HG03280 (cell line): ENCODE data around the gene ZFPL1.
"Not testable (repeated sequence)": the region's sequence is repeated elsewhere in the genome, so short reads cannot be mapped to it uniquely, and the experiment has no call there.

Experiments
- ATAC-seq: cut with Tn5 transposase; IDR thresholded peaks from one replicate; pipeline ENCODE4 v1.9.1; 2021; ENCODE audit warnings: mild to moderate bottlenecking, moderate library complexity; ENCODE audit not compliant: unreplicated experiment

Gene ZFPL1

GRCh38 chr11:65112546-65113360 is 28.7 kb downstream of the ZFPL1 start:
- ATAC-seq = no peak

GRCh38 chr11:65113361-65113756 is 29.3 kb downstream of the ZFPL1 start:
- ATAC-seq = no peak

- no peak for ATAC-seq
Measured at GRCh38 chr11:65113839-65114238, 29.8 kb downstream of the ZFPL1 start.

DNA sequence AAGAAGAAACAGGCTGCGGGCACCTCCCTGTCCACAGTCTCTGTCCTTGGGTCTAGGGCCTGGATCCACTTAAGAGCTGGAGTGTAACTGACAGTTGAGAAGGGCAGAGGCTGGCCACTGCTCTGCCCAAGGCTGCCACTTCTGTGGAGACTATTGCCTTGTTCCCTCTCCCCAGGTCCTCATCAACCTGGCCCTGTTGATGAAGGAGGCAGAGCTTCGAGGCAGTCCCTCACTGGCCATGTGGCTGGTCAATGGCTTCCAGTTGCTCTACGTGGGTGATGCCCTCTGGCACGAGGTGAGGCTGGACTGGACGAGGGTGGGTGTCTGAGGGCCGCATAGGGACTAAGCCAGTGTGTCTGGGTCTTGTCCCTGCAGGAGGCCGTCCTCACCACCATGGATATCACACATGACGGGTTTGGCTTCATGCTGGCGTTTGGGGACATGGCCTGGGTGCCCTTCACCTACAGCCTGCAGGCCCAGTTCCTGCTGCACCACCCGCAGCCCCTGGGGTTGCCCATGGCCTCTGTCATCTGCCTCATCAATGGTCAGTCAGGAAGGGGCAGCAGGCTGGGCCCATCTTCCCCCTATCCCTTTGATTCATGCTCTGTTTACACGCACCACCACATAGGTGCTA is 30.6 kb downstream of the ZFPL1 start:
- ATAC-seq = no peak

- ATAC-seq = no peak
Measured at GRCh38 chr11:65115361-65116082, 31.5 kb downstream of the ZFPL1 start.

- ATAC-seq = no peak
Measured at GRCh38 chr11:65116370-65117205, 32.6 kb downstream of the ZFPL1 start.

- ATAC-seq = peak; percentile 64
Measured at GRCh38 chr11:65117206-65118096, 33.4 kb downstream of the ZFPL1 start, which contains the start of gene ZNHIT2. Gene ZNHIT2 (minus strand): TSS chr11:65117701. CDS start chr11:65117653, 48 bp downstream.

- no peak for ATAC-seq
Measured at GRCh38 chr11:65118097-65118837, 34.2 kb downstream of the ZFPL1 start.

GRCh38 chr11:65118891-65119669 is 35.1 kb downstream of the ZFPL1 start:
- ATAC-seq = not testable (repeated sequence)

- ATAC-seq = no peak
Measured at GRCh38 chr11:65119670-65119995, 35.6 kb downstream of the ZFPL1 start.

GRCh38 chr11:65120831-65121230 is 36.8 kb downstream of the ZFPL1 start:
- no peak for ATAC-seq

GRCh38 chr11:65121447-65121864 is 37.4 kb downstream of the ZFPL1 start:
- no peak for ATAC-seq

DNA sequence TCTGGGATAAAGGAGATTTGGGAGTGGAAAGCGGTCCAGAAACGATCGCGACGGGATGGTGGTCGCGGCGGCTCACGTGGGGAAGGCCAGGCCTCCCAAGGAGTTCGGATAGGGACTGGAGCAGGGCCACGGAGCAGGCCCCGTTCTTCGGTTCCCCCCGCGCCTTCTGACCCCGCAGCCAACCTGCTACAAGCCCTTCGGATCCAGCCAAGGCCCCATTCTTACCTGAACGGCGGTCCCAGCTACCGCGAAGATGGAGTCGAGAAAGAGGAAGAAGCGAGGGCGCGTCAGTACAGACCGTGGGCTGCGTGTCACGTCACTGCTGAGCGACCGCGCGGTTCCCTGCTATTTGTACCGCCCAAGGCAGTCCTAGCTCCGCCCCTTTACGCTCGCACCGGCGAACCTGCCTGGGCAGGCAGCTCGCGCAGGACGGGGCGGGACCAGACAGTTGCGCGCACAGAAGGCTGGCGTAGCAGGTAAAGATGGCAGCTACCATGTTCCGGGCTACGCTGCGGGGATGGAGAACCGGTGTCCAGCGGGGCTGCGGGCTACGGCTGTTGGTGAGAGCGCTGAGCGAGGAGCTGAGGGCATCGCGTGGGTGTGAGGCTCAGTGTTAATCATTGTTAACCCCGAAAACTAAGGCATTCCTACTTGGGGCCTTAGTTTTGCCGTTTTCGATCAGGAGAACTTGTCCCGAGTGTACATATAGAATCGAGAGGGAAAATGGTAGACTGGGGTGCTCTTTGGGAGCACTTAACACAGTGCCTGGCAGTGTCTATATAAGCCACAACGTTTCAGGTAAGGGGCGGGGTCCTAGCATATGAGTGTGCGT is 38.1 kb downstream of the ZFPL1 start, which contains the start of the genes FAU and MRPL49:
TSS of gene FAU (minus strand) at position 270 of the 832 bp plus-strand sequence. CDS start 321 bp downstream, outside the sequence.
TSS of gene MRPL49 (plus strand) at position 457 of the 832 bp plus-strand sequence. CDS start at position 483, 26 bp downstream.
- ATAC-seq = peak; percentile 68

DNA sequence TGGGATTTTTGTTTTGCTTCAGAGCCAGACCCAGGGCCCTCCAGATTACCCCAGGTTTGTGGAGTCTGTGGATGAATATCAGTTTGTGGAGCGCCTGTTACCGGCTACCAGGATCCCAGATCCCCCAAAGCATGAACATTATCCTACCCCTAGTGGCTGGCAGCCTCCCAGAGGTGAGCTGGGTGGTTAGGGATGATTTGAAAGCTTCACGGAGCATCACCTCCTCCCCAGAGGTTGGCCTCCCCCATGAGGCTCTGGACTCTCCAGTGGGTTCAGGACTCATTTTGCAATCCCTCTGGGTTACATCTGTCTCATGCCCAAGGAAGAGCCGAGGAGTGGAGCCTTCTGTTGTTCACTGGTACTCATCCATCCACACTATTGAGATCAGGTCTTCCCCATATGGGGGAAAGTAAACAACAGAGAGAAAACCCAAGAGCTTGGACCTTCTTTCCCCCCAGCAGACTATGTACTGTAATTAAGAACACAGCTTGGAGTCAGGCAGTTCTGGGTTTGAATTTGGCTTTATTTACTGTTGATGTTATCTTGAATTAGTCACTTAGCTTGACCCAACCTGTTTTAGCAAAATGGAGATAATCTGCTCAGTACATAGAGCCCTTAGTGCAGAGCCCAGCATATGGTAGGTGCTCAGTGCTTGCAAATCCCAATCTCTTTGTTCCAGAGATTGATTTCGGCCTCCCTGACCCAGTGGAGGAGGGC is 40.6 kb downstream of the ZFPL1 start:
- no peak for ATAC-seq

DNA sequence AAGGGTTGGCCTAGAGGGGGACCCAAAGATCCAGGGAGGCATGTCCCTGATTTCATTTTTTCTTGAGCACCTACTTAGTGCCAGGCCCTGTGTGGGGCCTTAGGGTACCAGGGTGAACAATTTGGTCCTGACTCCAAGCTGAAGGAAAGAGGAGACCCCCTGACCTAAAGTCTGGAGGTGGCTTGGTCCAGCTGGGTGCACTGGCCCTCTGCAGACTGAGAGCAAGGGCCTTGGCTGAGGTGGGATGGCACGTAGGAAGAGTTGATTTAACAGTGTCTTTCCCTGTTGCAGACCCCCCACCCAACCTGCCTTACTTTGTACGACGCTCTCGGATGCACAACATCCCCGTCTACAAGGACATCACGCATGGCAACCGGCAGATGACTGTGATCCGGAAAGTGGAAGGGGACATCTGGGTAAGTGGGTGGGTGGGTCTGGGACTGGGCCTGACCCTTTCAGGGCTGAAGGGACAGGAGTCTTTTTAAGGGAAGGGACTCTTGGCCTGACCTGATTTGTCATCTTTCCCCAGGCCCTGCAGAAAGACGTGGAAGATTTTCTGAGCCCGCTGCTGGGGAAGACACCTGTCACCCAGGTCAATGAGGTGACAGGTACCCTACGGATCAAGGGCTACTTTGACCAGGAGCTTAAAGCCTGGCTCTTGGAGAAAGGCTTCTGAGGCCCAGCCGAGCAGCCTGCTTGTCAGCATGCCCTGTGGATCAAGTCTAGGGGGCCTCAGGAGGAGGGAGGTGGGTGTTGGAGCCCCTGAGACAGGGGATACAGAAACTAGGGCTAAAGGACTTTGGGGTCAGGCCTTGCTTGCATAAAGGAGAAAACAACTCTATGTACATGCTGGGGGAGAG is 41.4 kb downstream of the ZFPL1 start:
- no peak for ATAC-seq
